Nucleus accumbens (tissue), 56 donors: ENCODE results near the gene GFY.
A peak's percentile ranks its signal among the peaks of the same experiment; 100 is the strongest.
"Not testable (repeated sequence)": the region's sequence is repeated elsewhere in the genome, so short reads cannot be mapped to it uniquely, and the experiment has no call there.

Experiments used
- DNase-seq, 56 donors: peaks; one replicate each; lab custom pipeline; 2025; lab: John Stamatoyannopoulos, UW

The GFY gene

DNA sequence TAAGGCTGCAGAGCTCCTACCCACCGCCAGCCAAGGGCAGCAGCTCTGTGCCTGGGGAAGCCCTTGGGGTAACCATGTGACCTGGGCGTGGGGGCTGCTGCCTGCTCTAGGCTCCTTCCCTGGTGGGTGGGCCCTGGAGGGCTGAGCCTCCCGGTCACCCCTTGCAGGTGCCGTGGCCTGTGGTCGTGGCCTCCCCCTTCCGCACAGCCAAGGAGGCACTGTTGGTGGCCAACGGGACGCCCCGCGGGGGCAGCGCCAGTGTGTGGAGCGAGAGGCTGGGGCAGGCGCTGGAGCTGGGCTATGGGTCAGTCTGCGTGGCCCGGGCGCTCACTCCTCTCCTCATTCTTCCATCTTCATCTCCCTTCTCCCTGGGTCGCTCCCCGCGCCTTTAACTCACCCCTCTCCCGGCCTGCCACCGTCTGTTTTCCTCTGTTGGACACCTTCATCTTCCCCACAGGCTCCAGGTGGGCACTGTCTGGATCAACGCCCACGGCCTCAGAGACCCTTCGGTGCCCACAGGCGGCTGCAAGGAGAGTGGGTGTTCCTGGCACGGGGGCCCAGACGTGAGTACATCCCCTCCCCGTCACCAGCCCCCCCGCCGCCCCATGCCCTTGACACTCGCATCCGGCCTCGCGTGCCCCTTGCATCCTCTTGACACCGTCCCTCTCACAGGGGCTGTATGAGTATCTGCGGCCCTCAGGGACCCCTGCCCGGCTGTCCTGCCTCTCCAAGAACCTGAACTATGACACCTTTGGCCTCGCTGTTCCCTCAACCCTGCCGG lies 39.0 kb downstream of the GFY start:
- DNase-seq, result no peak

GRCh38 chr19:49465371-49465770 lies 40.2 kb downstream of the GFY start:
- no peak for DNase-seq

GRCh38 chr19:49468199-49468598 lies 43.0 kb downstream of the GFY start:
- no peak for DNase-seq

- peak in 1 of 56 donors; percentile 16 for DNase-seq
Observed at GRCh38 chr19:49468746-49469447, 43.7 kb downstream of the GFY start.

DNA sequence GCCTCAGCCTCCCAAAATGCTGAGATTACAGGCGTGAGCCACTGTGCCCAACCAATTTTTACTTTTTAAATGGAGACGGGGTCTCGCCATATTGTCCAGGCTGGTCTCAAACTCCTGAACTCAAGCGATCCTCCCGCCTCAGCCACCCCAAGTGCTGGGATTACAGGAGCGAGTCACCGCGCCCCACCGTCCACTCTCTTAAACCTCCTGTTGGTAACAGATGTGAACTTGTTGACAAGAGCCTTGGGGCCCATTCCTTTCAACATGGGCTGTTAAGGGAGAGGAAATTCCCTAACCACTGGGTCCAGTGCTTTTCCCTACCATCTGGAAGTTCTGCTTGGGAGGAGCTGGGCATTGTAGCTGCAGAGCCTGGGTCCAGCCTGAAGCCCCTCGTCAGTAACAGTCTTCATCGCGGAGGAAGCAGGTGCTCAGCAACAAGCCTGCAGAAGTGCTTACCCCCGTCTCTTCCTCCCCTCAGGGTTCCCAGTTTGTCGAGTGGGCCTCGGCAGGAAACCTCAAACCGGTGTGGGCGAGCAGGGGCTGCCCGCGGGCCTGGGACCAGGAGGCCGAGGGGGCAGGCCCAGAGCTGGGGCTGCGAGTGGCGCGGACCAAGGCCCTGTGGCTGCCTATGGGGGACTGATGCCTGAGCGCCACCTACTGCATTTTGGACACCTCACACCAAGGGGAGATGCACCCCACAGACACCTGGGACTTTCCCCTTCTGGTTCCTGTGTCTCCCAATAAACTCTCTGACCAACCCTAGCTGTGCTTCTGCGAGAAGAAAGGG lies 44.8 kb downstream of the GFY start:
- no peak for DNase-seq

DNA sequence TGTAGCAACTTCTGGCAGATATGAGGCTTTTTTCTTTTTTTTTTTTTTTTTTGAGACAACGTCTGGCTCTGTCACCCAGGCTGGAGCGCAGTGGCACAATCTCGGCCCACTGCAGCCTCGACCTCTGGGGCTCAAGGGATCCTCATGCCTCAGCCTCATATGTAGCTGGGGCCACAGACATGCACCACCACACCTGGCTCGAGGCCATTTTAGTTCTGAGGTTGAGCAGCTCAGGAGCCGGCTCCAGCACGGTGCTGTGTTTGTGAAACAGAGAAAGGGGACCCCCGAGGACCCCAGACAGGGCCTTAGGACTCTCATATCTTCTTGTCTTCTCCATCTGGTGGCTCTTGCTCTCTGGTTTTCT lies 45.4 kb downstream of the GFY start:
- no peak for DNase-seq

- no peak for DNase-seq
Observed at GRCh38 chr19:49472936-49473335, 47.7 kb downstream of the GFY start.

- not testable (repeated sequence) for DNase-seq
Observed at GRCh38 chr19:49473501-49473867, 48.3 kb downstream of the GFY start.

GRCh38 chr19:49473868-49474541 lies 48.8 kb downstream of the GFY start, which contains the start of gene FLT3LG:
TSS of gene FLT3LG (plus strand) at chr19:49474215. CDS start at chr19:49474640, 425 bp downstream.
- DNase-seq, result peak in 46 of 56 donors; percentile 5 to 77 (median 34)

DNA sequence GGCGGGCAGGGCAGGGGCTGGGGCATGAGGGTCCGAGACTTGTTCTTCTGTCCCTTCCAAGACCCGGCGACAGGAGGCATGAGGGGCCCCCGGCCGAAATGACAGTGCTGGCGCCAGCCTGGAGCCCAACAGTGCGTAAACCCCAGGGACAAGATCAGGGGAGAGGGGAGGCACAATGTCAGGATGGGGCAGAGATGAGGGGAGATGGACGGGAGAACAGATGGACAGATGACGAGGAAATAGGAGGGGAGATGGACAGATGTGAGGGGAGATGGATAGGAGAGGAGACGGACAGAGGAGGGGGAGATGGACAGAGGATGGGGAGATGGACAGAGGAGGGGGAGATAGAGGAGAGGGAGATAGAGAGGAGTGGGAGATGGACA lies 49.3 kb downstream of the GFY start:
- DNase-seq, result no peak

GRCh38 chr19:49475191-49475917 lies 50.2 kb downstream of the GFY start:
- DNase-seq, result no peak

- DNase-seq, result peak in 16 of 56 donors; percentile 3 to 56 (median 19)
Observed at GRCh38 chr19:49475995-49476880, 51.0 kb downstream of the GFY start.
